ENCODE data around the gene ASB5. TPM values are rescaled to one million over a fixed set of nuclear protein-coding genes. Genes with fewer than 3 reads are reported as not detected.
"Not testable (repeated sequence)": the region's sequence is repeated elsewhere in the genome, so short reads cannot be mapped to it uniquely, and the experiment has no call there.

Gene ASB5
- total and polyA plus RNA-seq, 4 experiments from 2014 or later = not detected

DNA sequence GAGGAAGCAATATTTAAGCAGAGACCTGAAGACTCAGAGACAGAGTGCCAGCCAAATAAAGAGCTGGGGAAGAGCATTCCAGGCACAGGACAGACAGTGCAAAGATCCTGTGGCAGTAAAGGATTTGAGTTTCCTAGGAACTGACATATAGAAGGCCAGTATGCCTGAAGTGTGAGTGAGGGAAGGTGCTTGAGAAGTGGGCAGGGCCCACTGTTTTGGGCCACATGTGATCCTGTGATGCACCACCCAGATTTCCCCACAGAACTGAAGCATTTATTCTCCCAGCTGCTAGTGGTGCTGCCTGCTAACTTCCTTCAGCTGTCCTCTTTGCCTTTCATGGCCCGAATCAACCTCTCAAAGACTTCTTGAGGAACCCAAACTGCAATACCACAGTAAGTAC lies 23.9 kb upstream of the ASB5 start:
- Histone ChIP-seq H3K27ac (ENCODE audit: low read depth, low read length) (no peak overlapping the region), H3K4me3 (ENCODE audit: low read length in 2 of 2) (no peak overlapping the region), H3K36me3 (ENCODE audit: insufficient read depth, low read length) (no peaks in the 10 kb centered on the region), H3K4me1 (ENCODE audit: insufficient read depth, low read length) (no peaks in the 10 kb centered on the region), H3K9me3 (ENCODE audit: control insufficient read depth in 1 of 2, low read length in 2 of 2) (no peaks in the 10 kb centered on the region), H3K27me3 (ENCODE audit: insufficient read depth, low read length) (no peaks in the 10 kb centered on the region)
- Mint-ChIP-seq H3K9me3 (peaks cover 0 to 1% (median 0%) of the 10 kb centered on the region in 8 donors), H3K36me3 (no peaks in the 10 kb centered on the region), H3K4me3 (no peak overlapping the region), H3K4me1 (no peaks in the 10 kb centered on the region), H3K27ac (no peak overlapping the region), H3K27me3 (peaks cover 0 to 2% of the 10 kb centered on the region in 2 donors)
- POLR2A ChIA-PET (ENCODE audit: partially characterized antibody) = no interaction called here
- no peak for DNase-seq
- CTCF ChIA-PET (ENCODE audit: partially characterized antibody) = interaction anchor here (1.3 kb wide), 1 partner anchor 48 kb away, joined by 4 read pairs; no protein-coding TSS in a partner anchor
- intact Hi-C loops (cut with micrococcal nuclease) = no loop called here

DNA sequence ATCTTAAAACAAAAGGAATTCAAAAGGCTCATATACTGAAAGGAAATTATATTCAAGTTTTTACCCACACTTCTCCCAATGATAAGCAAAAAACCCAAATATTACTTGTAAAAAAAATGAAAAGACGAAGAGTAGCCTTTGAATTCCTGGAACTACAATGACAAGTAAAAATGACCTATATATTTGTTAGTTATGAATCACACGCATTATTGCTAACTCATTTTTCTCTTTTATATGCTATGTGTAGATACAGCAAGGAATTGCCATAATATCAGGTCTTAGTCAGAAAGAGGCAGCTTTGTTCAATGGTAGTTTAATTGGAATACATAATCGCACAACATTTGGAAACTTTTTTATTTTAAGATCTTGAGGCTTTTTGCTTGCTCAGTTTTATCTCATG lies 22.7 kb upstream of the ASB5 start:
- CTCF ChIA-PET (ENCODE audit: partially characterized antibody) = no interaction called here
- no peaks in the 10 kb centered on the region for H3K36me3 Mint-ChIP-seq
- H3K4me3 ChIP-seq (ENCODE audit: low read length in 2 of 2) = no peak overlapping the region

DNA sequence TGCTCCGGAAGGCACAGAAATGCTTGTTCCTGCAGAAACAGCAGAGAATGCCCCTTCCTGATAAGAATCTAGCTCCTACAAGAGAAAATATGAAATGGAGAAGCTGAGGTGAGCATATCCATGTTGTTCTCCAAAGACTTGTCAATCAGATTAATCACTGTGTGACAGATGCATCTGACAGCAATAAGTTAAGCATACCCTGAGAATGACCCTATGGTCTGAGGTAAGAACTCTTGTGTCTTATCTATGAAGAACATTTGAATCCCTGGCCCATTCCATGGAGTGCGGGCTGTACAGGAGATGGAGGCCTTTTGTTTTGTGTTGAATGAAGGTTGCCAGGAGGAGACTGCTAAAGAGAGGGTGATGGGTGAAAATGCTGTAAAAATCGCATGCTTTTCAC lies 21.5 kb upstream of the ASB5 start:
- Mint-ChIP-seq H3K27me3 (peaks cover 0 to 2% of the 10 kb centered on the region in 2 donors), H3K36me3 (no peaks in the 10 kb centered on the region), H3K27ac (no peak overlapping the region), H3K4me1 (no peaks in the 10 kb centered on the region), H3K4me3 (no peak overlapping the region), H3K9me3 (peaks cover 0 to 1% (median 0%) of the 10 kb centered on the region in 8 donors)
- Histone ChIP-seq H3K27ac (ENCODE audit: low read depth, low read length) (no peak overlapping the region), H3K4me3 (ENCODE audit: low read length in 2 of 2) (no peak overlapping the region), H3K4me1 (ENCODE audit: insufficient read depth, low read length) (no peaks in the 10 kb centered on the region), H3K9me3 (ENCODE audit: control insufficient read depth in 1 of 2, low read length in 2 of 2) (no peaks in the 10 kb centered on the region), H3K36me3 (ENCODE audit: insufficient read depth, low read length) (no peaks in the 10 kb centered on the region), H3K27me3 (ENCODE audit: insufficient read depth, low read length) (no peaks in the 10 kb centered on the region)
- no peak for DNase-seq
- ChIA-PET POLR2A (ENCODE audit: partially characterized antibody) (no interaction called here), CTCF (ENCODE audit: partially characterized antibody) (no interaction called here)
- intact Hi-C loops (cut with micrococcal nuclease) = no loop called here

More for the DNA sequence above, 22.7 kb upstream of the ASB5 start:
- Mint-ChIP-seq H3K4me3 (no peak overlapping the region), H3K9me3 (peaks cover 0 to 1% (median 0%) of the 10 kb centered on the region in 8 donors), H3K27ac (no peak overlapping the region), H3K4me1 (no peaks in the 10 kb centered on the region), H3K27me3 (peaks cover 0 to 2% of the 10 kb centered on the region in 2 donors)
- no peaks in the 10 kb centered on the region for H3K27me3 ChIP-seq (ENCODE audit: insufficient read depth, low read length)
- no peaks in the 10 kb centered on the region for H3K9me3 ChIP-seq (ENCODE audit: control insufficient read depth in 1 of 2, low read length in 2 of 2)
- H3K4me1 ChIP-seq (ENCODE audit: insufficient read depth, low read length) = no peaks in the 10 kb centered on the region
- no peaks in the 10 kb centered on the region for H3K36me3 ChIP-seq (ENCODE audit: insufficient read depth, low read length)
- no peak overlapping the region for H3K27ac ChIP-seq (ENCODE audit: low read depth, low read length)
- POLR2A ChIA-PET (ENCODE audit: partially characterized antibody) = no interaction called here
- no peak for DNase-seq
- intact Hi-C loops (cut with micrococcal nuclease) = no loop called here

DNA sequence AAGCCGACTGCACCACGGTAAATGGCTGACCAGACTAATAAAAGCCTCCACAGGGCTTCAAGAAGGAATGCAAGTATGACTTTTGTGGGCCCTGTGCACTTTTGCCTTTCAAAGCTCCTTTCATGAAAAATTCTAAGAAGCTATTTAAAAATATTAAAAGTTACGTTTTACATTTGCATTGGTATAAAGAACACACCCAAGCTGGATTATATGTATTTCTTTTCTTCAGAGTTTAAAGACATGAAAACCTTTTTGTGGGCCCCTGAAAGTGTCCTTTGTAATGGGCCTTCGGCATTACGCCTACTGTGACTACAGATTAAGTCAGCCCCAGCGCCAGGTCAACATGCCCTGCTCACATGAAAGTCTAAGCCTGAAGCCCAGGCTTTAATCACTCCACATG lies 20.5 kb upstream of the ASB5 start:
- no peaks in the 10 kb centered on the region for H3K27me3 ChIP-seq (ENCODE audit: insufficient read depth, low read length)
- Mint-ChIP-seq H3K4me3 (no peak overlapping the region), H3K36me3 (no peaks in the 10 kb centered on the region), H3K4me1 (no peaks in the 10 kb centered on the region), H3K27ac (no peak overlapping the region), H3K27me3 (peaks cover 0 to 2% of the 10 kb centered on the region in 2 donors), H3K9me3 (peaks cover 0 to 1% (median 0%) of the 10 kb centered on the region in 8 donors)
- H3K36me3 ChIP-seq (ENCODE audit: insufficient read depth, low read length) = no peaks in the 10 kb centered on the region
- DNase-seq = no peak
- no peaks in the 10 kb centered on the region for H3K4me1 ChIP-seq (ENCODE audit: insufficient read depth, low read length)
- POLR2A ChIA-PET (ENCODE audit: partially characterized antibody) = no interaction called here
- H3K9me3 ChIP-seq (ENCODE audit: control insufficient read depth in 1 of 2, low read length in 2 of 2) = no peaks in the 10 kb centered on the region
- CTCF ChIA-PET (ENCODE audit: partially characterized antibody) = no interaction called here
- no peak overlapping the region for H3K27ac ChIP-seq (ENCODE audit: low read depth, low read length)
- intact Hi-C loops (cut with micrococcal nuclease) = no loop called here
- H3K4me3 ChIP-seq (ENCODE audit: low read length in 2 of 2) = no peak overlapping the region

DNA sequence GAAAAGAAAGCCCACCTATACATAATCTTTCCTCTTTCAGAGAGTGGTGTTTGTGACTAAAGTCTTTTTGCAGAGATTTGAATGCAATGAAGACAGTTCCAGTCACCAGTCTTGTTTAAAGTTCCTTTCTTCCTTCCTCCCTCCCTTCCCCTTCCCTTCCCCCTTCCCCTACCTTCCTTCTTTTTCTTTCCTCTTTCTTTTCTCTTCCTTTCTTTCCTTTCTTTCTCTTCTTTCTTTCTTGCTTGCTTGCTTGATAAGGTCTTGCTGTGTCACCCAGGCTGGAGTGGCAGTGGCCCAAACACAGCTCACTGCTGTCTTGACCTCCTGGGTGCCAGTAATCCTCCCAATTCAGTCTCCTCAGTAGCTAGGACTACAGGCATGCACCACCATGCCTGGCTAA lies 19.0 kb upstream of the ASB5 start:
- ChIA-PET POLR2A (ENCODE audit: partially characterized antibody) (no interaction called here), CTCF (ENCODE audit: partially characterized antibody) (no interaction called here)
- no peak overlapping the region for H3K27ac ChIP-seq (ENCODE audit: low read depth, low read length)
- Mint-ChIP-seq H3K4me3 (no peak overlapping the region), H3K36me3 (no peaks in the 10 kb centered on the region), H3K4me1 (no peaks in the 10 kb centered on the region), H3K9me3 (peaks cover 0 to 1% (median 0%) of the 10 kb centered on the region in 8 donors), H3K27ac (no peak overlapping the region), H3K27me3 (peaks cover 0 to 2% of the 10 kb centered on the region in 2 donors)
- no peaks in the 10 kb centered on the region for H3K9me3 ChIP-seq (ENCODE audit: control insufficient read depth in 1 of 2, low read length in 2 of 2)
- no peak overlapping the region for H3K4me3 ChIP-seq (ENCODE audit: low read length in 2 of 2)
- DNase-seq = no peak
- H3K27me3 ChIP-seq (ENCODE audit: insufficient read depth, low read length) = no peaks in the 10 kb centered on the region
- no peaks in the 10 kb centered on the region for H3K4me1 ChIP-seq (ENCODE audit: insufficient read depth, low read length)
- intact Hi-C loops (cut with micrococcal nuclease) = no loop called here
- H3K36me3 ChIP-seq (ENCODE audit: insufficient read depth, low read length) = no peaks in the 10 kb centered on the region

DNA sequence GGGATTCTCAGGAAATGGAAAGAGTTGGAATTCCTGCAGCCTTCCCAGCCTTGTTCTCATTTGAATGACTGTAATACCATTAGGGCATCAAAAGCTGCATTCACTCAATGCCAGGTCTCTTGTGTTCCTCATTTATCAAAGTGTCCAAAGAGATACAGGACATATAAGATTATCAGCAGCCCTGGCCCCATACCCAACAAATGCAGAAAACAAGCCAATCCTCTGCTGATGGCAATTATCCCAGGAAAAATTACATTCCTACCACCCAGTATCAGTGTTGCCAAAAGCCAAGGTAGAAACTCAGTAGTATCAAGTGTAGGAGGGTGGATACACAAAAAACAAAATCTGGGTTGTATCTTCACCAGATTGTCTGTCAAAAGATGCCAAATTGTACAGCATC lies 18.5 kb upstream of the ASB5 start:
- H3K36me3 ChIP-seq (ENCODE audit: insufficient read depth, low read length) = no peaks in the 10 kb centered on the region
- Mint-ChIP-seq H3K36me3 (no peaks in the 10 kb centered on the region), H3K9me3 (no peaks in the 10 kb centered on the region), H3K4me1 (no peaks in the 10 kb centered on the region), H3K4me3 (no peak overlapping the region), H3K27ac (no peak overlapping the region), H3K27me3 (peaks cover 0 to 2% of the 10 kb centered on the region in 2 donors)
- H3K4me1 ChIP-seq (ENCODE audit: insufficient read depth, low read length) = no peaks in the 10 kb centered on the region
- ChIA-PET CTCF (ENCODE audit: partially characterized antibody) (no interaction called here), POLR2A (ENCODE audit: partially characterized antibody) (no interaction called here)
- no peaks in the 10 kb centered on the region for H3K27me3 ChIP-seq (ENCODE audit: insufficient read depth, low read length)
- DNase-seq = no peak
- H3K9me3 ChIP-seq (ENCODE audit: control insufficient read depth in 1 of 2, low read length in 2 of 2) = no peaks in the 10 kb centered on the region
- intact Hi-C loops (cut with micrococcal nuclease) = no loop called here
- no peak overlapping the region for H3K4me3 ChIP-seq (ENCODE audit: low read length in 2 of 2)
- no peak overlapping the region for H3K27ac ChIP-seq (ENCODE audit: low read depth, low read length)

DNA sequence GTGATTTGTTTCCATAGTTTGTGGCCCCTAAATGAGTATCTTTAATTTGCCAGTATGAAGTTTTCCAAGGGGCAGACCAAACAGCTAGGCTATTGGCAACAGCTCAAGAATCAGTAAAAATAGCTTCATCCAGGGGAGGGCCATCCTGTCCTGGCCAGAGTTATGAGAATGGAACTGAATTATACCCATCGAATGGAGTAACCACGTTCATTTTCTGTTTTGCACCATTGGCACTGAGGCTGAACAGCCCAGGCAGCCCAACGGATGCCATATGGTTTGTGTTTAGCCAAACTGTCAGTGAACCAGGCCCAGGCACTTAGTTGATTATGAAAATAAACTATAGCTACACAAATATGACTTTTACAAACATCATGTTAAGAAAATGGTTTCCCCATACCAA lies 17.7 kb upstream of the ASB5 start:
- no peak overlapping the region for H3K4me3 ChIP-seq (ENCODE audit: low read length in 2 of 2)
- H3K27me3 ChIP-seq (ENCODE audit: insufficient read depth, low read length) = no peaks in the 10 kb centered on the region
- Mint-ChIP-seq H3K4me3 (no peak overlapping the region), H3K27me3 (peaks cover 0 to 2% of the 10 kb centered on the region in 2 donors), H3K36me3 (no peaks in the 10 kb centered on the region), H3K9me3 (no peaks in the 10 kb centered on the region), H3K27ac (no peak overlapping the region), H3K4me1 (no peaks in the 10 kb centered on the region)
- intact Hi-C loops (cut with micrococcal nuclease) = no loop called here
- no peak for DNase-seq
- H3K9me3 ChIP-seq (ENCODE audit: control insufficient read depth in 1 of 2, low read length in 2 of 2) = no peaks in the 10 kb centered on the region
- H3K27ac ChIP-seq (ENCODE audit: low read depth, low read length) = no peak overlapping the region
- ChIA-PET POLR2A (ENCODE audit: partially characterized antibody) (no interaction called here), CTCF (ENCODE audit: partially characterized antibody) (no interaction called here)
- H3K36me3 ChIP-seq (ENCODE audit: insufficient read depth, low read length) = no peaks in the 10 kb centered on the region
- H3K4me1 ChIP-seq (ENCODE audit: insufficient read depth, low read length) = no peaks in the 10 kb centered on the region

DNA sequence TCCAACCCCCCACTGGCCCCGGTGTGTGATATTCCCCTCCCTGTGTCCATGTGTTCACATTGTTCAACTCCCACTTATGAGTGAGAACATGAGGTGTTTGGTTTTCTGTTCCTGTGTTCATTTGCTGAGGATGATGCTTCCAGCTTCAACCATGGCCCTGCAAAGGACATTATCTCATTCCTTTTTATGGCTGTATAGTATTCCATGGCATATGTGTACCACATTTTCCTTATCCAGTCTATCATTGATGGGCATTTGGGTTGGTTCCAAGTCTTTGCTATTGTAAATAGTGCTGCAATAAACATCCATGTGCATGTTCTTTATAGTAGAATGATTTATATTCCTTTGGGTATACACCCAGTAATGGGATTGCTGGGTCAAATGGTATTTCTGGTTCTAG lies 10.5 kb upstream of the ASB5 start:
- H3K27me3 ChIP-seq (ENCODE audit: insufficient read depth, low read length); H3K36me3 ChIP-seq (ENCODE audit: insufficient read depth, low read length); H3K4me3 ChIP-seq (ENCODE audit: low read length in 2 of 2); H3K9me3 ChIP-seq (ENCODE audit: control insufficient read depth in 1 of 2, low read length in 2 of 2); H3K4me1 ChIP-seq (ENCODE audit: insufficient read depth, low read length); DNase-seq; H3K4me3 Mint-ChIP-seq; H3K27ac ChIP-seq (ENCODE audit: low read depth, low read length); H3K36me3 Mint-ChIP-seq; H3K4me1 Mint-ChIP-seq; H3K27ac Mint-ChIP-seq; POLR2A ChIA-PET (ENCODE audit: partially characterized antibody); intact Hi-C loops (cut with micrococcal nuclease): not testable (repeated sequence)
- H3K27me3 Mint-ChIP-seq = peaks cover 4 to 11% of the 10 kb centered on the region in 2 donors
- peaks cover 0 to 12% (median 3%) of the 10 kb centered on the region in 8 donors for H3K9me3 Mint-ChIP-seq
- CTCF ChIA-PET (ENCODE audit: partially characterized antibody) = interaction anchor here (1.0 kb wide), 1 partner anchor 62 kb away, joined by 3 read pairs; no protein-coding TSS in a partner anchor

Data from CD4-positive, alpha-beta memory T cell (primary cell).